Heart right ventricle (tissue), 16 donors: ENCODE data around the gene SLC2A6. TPM values are rescaled to one million over a fixed set of nuclear protein-coding genes. Genes with fewer than 3 reads are reported as not detected.

Experiments used
- ATAC-seq, 8 donors: fragments of 200-7000 bp; cut with Tn5 transposase; one replicate each; pipeline ENCODE4 v1.9.1; 2020; ENCODE audit warnings: mild to moderate bottlenecking in 8 of 8, moderate library complexity in 8 of 8, moderate number of reproducible peaks in 1 of 8
- DNase-seq, 2 donors: peaks; one replicate each; pipeline ENCODE4 v3.0.0-alpha.2; 2020
- H3K27ac ChIP-seq, 10 donors: fragments of 200-600 bp; sonication (generic) in 2 of 10; one replicate each; pipeline versions ENCODE4 v1.5.0 to v1.8.0; 2020 to 2022; ENCODE audit warnings: mild to moderate bottlenecking in 3 of 10
- H3K27me3 ChIP-seq, 7 donors: fragments of 200-600 bp; one replicate each; pipeline ENCODE4 v1.8.0; 2021 to 2022; ENCODE audit warnings: mild to moderate bottlenecking in 2 of 7
- H3K36me3 ChIP-seq, 9 donors: fragments of 200-600 bp; sonication (generic) in 1 of 9; one replicate each; pipeline versions ENCODE4 v1.5.0 to v1.8.0; 2020 to 2022; ENCODE audit warnings: mild to moderate bottlenecking in 2 of 9
- H3K4me1 ChIP-seq, 9 donors: fragments of 200-600 bp; sonication (generic) in 1 of 9; one replicate each; pipeline versions ENCODE4 v1.5.0 to v1.8.0; 2020 to 2022; ENCODE audit warnings: mild to moderate bottlenecking in 4 of 9
- H3K4me3 ChIP-seq, 10 donors: fragments of 200-600 bp; sonication (generic) in 2 of 10; one replicate each; pipeline versions ENCODE4 v1.5.0 to v1.8.0; 2020 to 2022; ENCODE audit warnings: mild to moderate bottlenecking in 7 of 10, moderate library complexity in 2 of 10
- H3K9me3 ChIP-seq, 11 donors: fragments of 200-600 bp in 10 of 11; sonication (generic) in 2 of 11; one replicate each; pipeline versions ENCODE4 v1.5.0 to v1.8.0; 2013 to 2022; ENCODE audit warnings: mild to moderate bottlenecking in 2 of 11, control low read depth in 1 of 11, moderate library complexity in 1 of 11
- WGBS, 2 donors: extraction: QIAGEN DNeasy Blood & Tissue Kit; methylation state at CpG; one replicate each; pipeline ENCODE4 v1.1.7; 2013; ENCODE audit warnings: inconsistent platforms in 1 of 2; 5-methylcytosine and 5-hydroxymethylcytosine counted together
- intact Hi-C, 10 donors: fragments of 100-400 bp; cut with DNase I; formaldehyde crosslinking; loops; one replicate each; pipeline versions ENCODE4 v1.11.1 to v1.14.2; 2022
- polyA plus RNA-seq, 2 donors: library from polyadenylated mRNA; stranded (reverse); fragments of 200-250 nt; gene quantifications; one replicate each; pipeline ENCODE4 v1.2.3, GENCODE V29; 2013
- total RNA-seq, 10 donors: library from RNA; stranded (reverse); fragmentation: NEBNext Ultra II Directional in 3 of 10; extraction: Animal tissue kit (Norgen Biotek cat#: 25700) in 3 of 10; gene quantifications; one replicate each; pipeline versions ENCODE4 v1.2.1 to v1.2.4, GENCODE V29; 2021 to 2023
- TF ChIP-seq, protein P1 (sequence below), 9 donors: fragments of 200-600 bp; sonication (generic) in 2 of 9; IDR thresholded peaks; one replicate each; pipeline versions ENCODE4 v1.5.0 to v1.8.0; 2021 to 2022; ENCODE audit warnings: antibody characterized with exemption in 9 of 9, mild to moderate bottlenecking in 5 of 9, moderate library complexity in 1 of 9
- donor health status: Arrhythmogenic right ventricular cardiomyopathy.
- donor health status: ischemic (EF 13 %, LVEDD 7.1; RV severe dilation, severe dysfunction).
- donor health status: healthy with polysubstance abuse.
- donor health status: DM: no; HTN: yes; CAD: no.
- donor health status: DM: no; HTN: no; CAD: no.
- donor health status: ischemic (EF 25% LVEDD 6.9; RV normal size, moderate dysfunction).
- donor health status: ischemic (EF 25% LVEDD 5.7; RV mildly dilated, moderate dysfunction).
- donor health status: healthy.
- donor health status: DM: yes; HTN: yes; CAD: no.
- donor health status: Ischemic cardiomyopathy.
- donor health status: ischemic (EF 35%, LVEDD 5.7; RV mildly dilated, moderate dysfunction).
- donor health status: nonischemic (EF 11% LVEDD 7.7; RV severe dilation, severe dysfunction).
- donor health status: DM: yes; HTN: yes; CAD: no.
- donor health status: PGD.
- donor health status: ischemic (EF 29% LVEDD 5.4; RV normal size, mild dysfunction).
- donor health status: nonischemic (EF 23%, LVEDD 6.1; RV moderate dilation, normal function).

Gene SLC2A6
- total and polyA plus RNA-seq, 12 donors = 1.3 to 7.0 (median 2.5) TPM

DNA sequence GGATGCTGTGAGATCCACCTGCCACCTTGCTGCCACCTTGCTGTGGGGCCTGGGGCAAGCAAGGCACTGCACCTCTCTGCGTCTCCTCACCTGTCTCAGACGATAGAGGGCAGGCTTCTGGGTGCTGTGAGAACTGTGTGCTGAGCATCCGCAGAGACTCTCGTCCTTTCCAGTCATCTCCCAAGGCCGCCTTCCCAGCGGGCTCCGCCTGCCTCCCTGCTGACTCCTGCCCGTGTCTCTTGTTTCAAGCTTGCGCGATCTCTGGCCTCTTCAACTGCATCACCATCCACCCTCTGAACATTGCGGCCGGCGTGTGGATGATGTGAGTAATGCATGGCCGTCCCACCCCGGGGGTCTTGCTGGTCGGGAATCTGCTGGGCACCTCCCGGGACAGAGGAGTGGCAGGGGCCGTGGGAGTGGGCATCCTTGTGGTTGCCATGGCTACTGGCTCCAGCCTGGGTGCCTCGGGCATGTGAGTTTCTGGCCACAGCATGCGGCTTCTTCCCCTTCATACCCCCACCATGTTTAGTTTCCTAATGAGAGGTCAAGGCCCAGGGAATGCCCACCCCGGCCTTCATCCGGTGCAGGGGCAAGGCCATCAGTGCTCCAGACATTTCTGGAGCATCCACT, 15.6 kb downstream of the SLC2A6 start:
- H3K4me1 ChIP-seq = peaks cover 4 to 19% (median 16%) of the 10 kb centered on the region in 9 donors
- H3K4me3 ChIP-seq = no peak overlapping the region
- peaks cover 0 to 19% (median 0%) of the 10 kb centered on the region in 9 donors for H3K36me3 ChIP-seq
- no peak overlapping the region for H3K27ac ChIP-seq
- H3K27me3 ChIP-seq = no peaks in the 10 kb centered on the region
- WGBS, 2 donors = 91% methylated on average over 22 of the region's 22 CpGs
- intact Hi-C loops = no loop called here
- ATAC-seq (no peak), DNase-seq (no peak)
- TF ChIP-seq, protein P1, sequence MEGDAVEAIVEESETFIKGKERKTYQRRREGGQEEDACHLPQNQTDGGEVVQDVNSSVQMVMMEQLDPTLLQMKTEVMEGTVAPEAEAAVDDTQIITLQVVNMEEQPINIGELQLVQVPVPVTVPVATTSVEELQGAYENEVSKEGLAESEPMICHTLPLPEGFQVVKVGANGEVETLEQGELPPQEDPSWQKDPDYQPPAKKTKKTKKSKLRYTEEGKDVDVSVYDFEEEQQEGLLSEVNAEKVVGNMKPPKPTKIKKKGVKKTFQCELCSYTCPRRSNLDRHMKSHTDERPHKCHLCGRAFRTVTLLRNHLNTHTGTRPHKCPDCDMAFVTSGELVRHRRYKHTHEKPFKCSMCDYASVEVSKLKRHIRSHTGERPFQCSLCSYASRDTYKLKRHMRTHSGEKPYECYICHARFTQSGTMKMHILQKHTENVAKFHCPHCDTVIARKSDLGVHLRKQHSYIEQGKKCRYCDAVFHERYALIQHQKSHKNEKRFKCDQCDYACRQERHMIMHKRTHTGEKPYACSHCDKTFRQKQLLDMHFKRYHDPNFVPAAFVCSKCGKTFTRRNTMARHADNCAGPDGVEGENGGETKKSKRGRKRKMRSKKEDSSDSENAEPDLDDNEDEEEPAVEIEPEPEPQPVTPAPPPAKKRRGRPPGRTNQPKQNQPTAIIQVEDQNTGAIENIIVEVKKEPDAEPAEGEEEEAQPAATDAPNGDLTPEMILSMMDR (IDR thresholded peaks at IDR 0.05) = no peak
- no peaks in the 10 kb centered on the region for H3K9me3 ChIP-seq

DNA sequence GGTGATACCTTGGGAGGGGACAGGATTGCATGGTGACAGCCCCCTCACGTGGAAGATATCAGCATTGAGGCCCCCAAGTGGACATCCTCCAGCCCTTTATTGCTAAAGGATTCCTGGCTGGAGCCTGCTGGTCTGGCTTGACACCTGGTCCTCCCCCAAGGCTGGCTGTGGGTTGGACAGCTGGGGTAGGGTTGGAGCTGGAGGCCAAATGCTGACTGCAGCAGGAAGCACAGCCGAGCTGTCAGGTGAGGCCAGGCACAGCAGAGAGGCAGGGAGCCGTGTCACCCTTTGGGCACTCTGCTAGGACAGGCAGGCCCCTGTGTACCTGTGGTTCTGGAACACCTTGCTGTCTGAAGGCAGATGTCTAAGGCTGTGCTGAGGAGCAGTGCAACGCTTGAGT, 16.9 kb downstream of the SLC2A6 start:
- intact Hi-C loops = no loop called here
- ATAC-seq = no peak
- no peak for DNase-seq
- no peaks in the 10 kb centered on the region for H3K27me3 ChIP-seq
- H3K9me3 ChIP-seq = no peaks in the 10 kb centered on the region
- peaks cover 4 to 19% (median 16%) of the 10 kb centered on the region in 9 donors for H3K4me1 ChIP-seq
- peaks cover 0 to 15% (median 0%) of the 10 kb centered on the region in 9 donors for H3K36me3 ChIP-seq
- H3K4me3 ChIP-seq = no peak overlapping the region
- TF ChIP-seq, protein P1 (IDR thresholded peaks at IDR 0.05) = no peak
- WGBS, 2 donors = 78% methylated on average over 4 of the region's 4 CpGs
- H3K27ac ChIP-seq = no peak overlapping the region

DNA sequence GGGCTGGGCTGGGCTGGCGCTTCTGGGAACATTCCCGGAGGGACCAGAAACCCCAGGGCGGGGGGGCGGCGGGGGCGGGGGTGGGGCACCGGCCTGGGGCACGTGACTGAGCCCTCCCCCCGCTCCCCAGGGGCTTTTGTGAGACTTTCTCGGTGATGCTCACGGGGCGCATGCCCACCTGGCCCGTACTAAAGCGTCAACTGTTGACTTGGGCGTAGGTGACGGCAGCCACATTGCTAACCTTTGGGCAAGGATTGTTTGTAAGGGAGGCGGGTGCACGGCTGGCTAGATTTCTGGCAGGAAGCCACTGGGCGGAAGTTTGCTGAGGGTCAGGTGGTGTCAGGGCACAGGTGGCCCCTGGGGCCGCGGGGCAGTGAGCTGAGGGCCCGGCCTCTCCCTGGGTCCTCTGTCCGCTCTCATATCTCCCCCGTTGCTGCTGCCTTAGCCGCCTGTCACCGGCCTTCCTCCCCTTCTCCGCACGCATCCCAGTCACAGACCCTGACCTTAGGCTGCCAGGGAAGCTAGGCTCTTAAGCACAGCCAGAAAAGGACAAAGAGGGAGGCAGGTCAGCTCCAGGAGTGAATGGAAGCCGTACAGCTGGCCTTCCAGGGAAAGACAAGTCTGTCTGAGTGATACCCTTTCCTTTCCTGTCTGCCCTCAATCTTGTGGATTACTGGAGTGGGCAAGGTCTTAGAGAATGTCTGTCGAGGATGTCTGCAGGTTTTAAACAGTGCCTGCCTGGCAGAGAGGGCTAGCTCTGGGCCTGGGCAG, 18.3 kb downstream of the SLC2A6 start:
- peak overlapping the region; percentile 68 to 97 (median 92) for H3K27ac ChIP-seq
- peak; percentile 0 to 45 (median 6) for ATAC-seq
- peak in 1 of 2 donors; percentile 59 for DNase-seq
- no peaks in the 10 kb centered on the region for H3K27me3 ChIP-seq
- intact Hi-C loops = no loop called here
- TF ChIP-seq, protein P1 (IDR thresholded peaks at IDR 0.05) = no peak
- 11 to 14% methylated on average over 21 to 29 of the region's 30 CpGs for WGBS, 2 donors
- H3K9me3 ChIP-seq = no peaks in the 10 kb centered on the region
- peaks cover 0 to 8% (median 0%) of the 10 kb centered on the region in 9 donors for H3K36me3 ChIP-seq
- peaks cover 4 to 19% (median 16%) of the 10 kb centered on the region in 9 donors for H3K4me1 ChIP-seq
- peak overlapping the region; percentile 45 to 94 (median 86) for H3K4me3 ChIP-seq
